ENCODE measurements around the gene GREM1. TPM values are rescaled to one million over a fixed set of nuclear protein-coding genes. Genes with fewer than 3 reads are reported as not detected.

GREM1 gene
- total RNA-seq, 1 experiment from 2014 or later: 1.1 TPM

GRCh38 chr15:32682569-32682968 lies 35.2 kb upstream of the GREM1 start:
- no peak for DNase-seq
- no peak overlapping the region for H2AK5ac ChIP-seq (ENCODE audit: insufficient read length, low read length)
- H2BK5ac ChIP-seq (ENCODE audit: insufficient read length, low read length): no peak overlapping the region
- no peaks in the 10 kb centered on the region for H3K9me3 ChIP-seq (ENCODE audit: control insufficient read depth, low read depth, low read length)
- no peak overlapping the region for H3K18ac ChIP-seq (ENCODE audit: insufficient read length, low read depth, low read length)
- H3K4me3 Mint-ChIP-seq: no peak overlapping the region
- no peak overlapping the region for H4K91ac ChIP-seq (ENCODE audit: insufficient read length, low read depth, low read length)
- H4K5ac ChIP-seq (ENCODE audit: insufficient read length, low read depth, low read length): no peak overlapping the region
- no peak overlapping the region for H3K14ac ChIP-seq (ENCODE audit: insufficient read depth, low read length)
- H3K27ac Mint-ChIP-seq: no peak overlapping the region
- TF ChIP-seq, protein P1, sequence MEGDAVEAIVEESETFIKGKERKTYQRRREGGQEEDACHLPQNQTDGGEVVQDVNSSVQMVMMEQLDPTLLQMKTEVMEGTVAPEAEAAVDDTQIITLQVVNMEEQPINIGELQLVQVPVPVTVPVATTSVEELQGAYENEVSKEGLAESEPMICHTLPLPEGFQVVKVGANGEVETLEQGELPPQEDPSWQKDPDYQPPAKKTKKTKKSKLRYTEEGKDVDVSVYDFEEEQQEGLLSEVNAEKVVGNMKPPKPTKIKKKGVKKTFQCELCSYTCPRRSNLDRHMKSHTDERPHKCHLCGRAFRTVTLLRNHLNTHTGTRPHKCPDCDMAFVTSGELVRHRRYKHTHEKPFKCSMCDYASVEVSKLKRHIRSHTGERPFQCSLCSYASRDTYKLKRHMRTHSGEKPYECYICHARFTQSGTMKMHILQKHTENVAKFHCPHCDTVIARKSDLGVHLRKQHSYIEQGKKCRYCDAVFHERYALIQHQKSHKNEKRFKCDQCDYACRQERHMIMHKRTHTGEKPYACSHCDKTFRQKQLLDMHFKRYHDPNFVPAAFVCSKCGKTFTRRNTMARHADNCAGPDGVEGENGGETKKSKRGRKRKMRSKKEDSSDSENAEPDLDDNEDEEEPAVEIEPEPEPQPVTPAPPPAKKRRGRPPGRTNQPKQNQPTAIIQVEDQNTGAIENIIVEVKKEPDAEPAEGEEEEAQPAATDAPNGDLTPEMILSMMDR (conservative IDR thresholded peaks at IDR 0.05): no peak
- no peaks in the 10 kb centered on the region; the same call in 1 of the 2 replicates for H3K27me3 Mint-ChIP-seq (ENCODE audit: low read depth)
- no peaks in the 10 kb centered on the region for H3K79me2 ChIP-seq (ENCODE audit: insufficient read depth, low read length)
- no peak overlapping the region for H2BK12ac ChIP-seq (ENCODE audit: insufficient read length, low read depth, low read length)
- no peak overlapping the region for H3K23ac ChIP-seq (ENCODE audit: insufficient read length, low read depth, low read length)
- peaks cover 7 to 13% of the 10 kb centered on the region in 2 experiments for H3K4me1 Mint-ChIP-seq
- H2BK15ac ChIP-seq (ENCODE audit: low read depth, low read length): no peak overlapping the region
- peaks cover 2 to 25% (median 7%) of the 10 kb centered on the region in 3 experiments; a peak in 5 of 7 replicates for H3K36me3 Mint-ChIP-seq (ENCODE audit: insufficient read depth in 1 of 3, low read depth in 3 of 3)
- H4K8ac ChIP-seq (replicated peaks; ENCODE audit: insufficient read length, low read depth, low read length): no peak overlapping the region
- H4K20me1 ChIP-seq (ENCODE audit: control insufficient read depth, insufficient read depth, insufficient read length): no peaks in the 10 kb centered on the region
- no peak overlapping the region for H2BK20ac ChIP-seq (ENCODE audit: low read depth, low read length, poor library complexity, severe bottlenecking)
- H3T11ph ChIP-seq (ENCODE audit: low read length): no peak overlapping the region
- peaks cover 4% of the 10 kb centered on the region; the same call in 1 of the 2 replicates for H3K4me1 ChIP-seq (ENCODE audit: insufficient read depth, low read length)
- no peak overlapping the region for H3K4me2 ChIP-seq (ENCODE audit: insufficient read depth, insufficient read length, low read length)
- H3K27ac ChIP-seq (ENCODE audit: insufficient read length, low read depth, low read length): no peak overlapping the region
- no peaks in the 10 kb centered on the region for H3K27me3 ChIP-seq (ENCODE audit: insufficient read depth, low read length)
- no peak overlapping the region for H2AFZ ChIP-seq (ENCODE audit: low read length)
- no peak overlapping the region for H3K4ac ChIP-seq (ENCODE audit: low read depth, low read length)
- no peak overlapping the region for H2BK120ac ChIP-seq (ENCODE audit: low read depth, low read length, poor library complexity, severe bottlenecking)
- H3K23me2 ChIP-seq (ENCODE audit: insufficient read length, low read depth, low read length, poor library complexity, severe bottlenecking): no peaks in the 10 kb centered on the region
- H3K79me1 ChIP-seq (ENCODE audit: insufficient read depth, low read depth, low read length, poor library complexity, severe bottlenecking): no peaks in the 10 kb centered on the region
- WGBS (ENCODE audit: extremely low coverage, insufficient read length, low lambda C conversion rate): no CpG with 5 or more reads among the region's 3 CpGs
- H3K56ac ChIP-seq (ENCODE audit: insufficient read length, low read depth, low read length): no peak overlapping the region
- H3K9ac ChIP-seq (ENCODE audit: extremely low read depth, insufficient read length, low read length): no peak overlapping the region
- H3K9me3 Mint-ChIP-seq: no peaks in the 10 kb centered on the region; a peak in 1 of 5 replicates

All from H9 (cell line).